Measurements from ENCODE around the gene DUSP7. TPM values are rescaled to one million over a fixed set of nuclear protein-coding genes. Genes with fewer than 3 reads are reported as not detected.
"Not testable (repeated sequence)": the region's sequence is repeated elsewhere in the genome, so short reads cannot be mapped to it uniquely, and the experiment has no call there.

The DUSP7 gene
- total RNA-seq, 1 donor from 2014 or later: 6.2 TPM

GRCh38 chr3:52049503-52049902 is 6.9 kb downstream of the DUSP7 start:
- no peak for DNase-seq (ENCODE audit: low read depth in 2 of 2)

DNA sequence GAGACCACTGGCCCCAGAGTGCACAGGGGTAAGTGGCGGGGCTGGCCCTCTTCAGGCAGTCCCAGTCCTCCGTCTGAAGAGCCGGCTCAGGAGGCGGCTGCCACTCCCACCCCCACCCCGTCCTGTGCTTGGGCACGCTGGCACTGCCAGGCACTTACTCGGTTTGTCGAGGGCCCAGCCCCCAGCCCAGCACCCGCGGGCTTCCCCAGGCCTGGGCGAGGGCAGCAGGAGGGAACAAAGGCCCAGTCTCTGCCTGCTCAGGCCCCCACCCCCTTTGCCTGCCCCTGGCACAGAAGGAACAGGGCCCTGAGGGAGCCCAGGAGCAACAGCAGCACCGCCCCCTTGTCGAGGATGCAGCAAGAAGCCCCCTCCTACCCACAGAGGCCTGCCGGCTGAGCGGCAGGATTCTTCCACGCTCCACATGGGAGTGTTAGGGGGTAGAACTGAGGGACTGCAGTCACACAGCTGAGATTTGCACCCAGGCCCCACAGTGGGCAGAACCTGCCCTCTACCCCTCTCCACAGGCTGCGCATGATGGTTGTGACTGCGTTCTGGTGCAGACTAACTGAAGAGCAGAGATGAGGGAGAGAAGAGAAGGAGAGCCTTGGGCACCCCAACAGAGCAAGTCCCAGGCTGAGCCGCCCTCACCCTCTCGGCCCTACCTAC is 8.9 kb downstream of the DUSP7 start:
- DNase-seq (ENCODE audit: low read depth in 2 of 2): peak in 1 of 2 donors; percentile 40

DNA sequence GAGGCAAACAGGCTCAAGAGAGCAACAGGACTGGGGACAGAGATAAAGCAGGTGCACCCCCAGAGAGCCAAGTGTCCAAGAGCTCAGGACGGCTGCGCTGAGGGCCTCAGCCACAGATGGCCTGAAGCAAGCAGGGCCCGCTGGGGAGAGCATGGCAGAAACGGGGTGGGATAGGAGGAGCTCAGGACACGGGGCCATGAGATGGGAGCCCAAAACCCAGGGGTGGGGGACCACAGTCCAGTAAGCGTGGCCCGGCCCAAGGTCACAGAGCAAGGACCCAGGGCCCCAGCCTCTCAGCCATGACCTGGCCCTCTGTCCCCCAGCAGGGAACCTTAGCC is 9.5 kb downstream of the DUSP7 start:
- no peak for DNase-seq (ENCODE audit: low read depth in 2 of 2)

GRCh38 chr3:52046186-52046901 is 10.0 kb downstream of the DUSP7 start:
- peak; percentile 59 to 97 for DNase-seq (ENCODE audit: low read depth in 2 of 2)

DNA sequence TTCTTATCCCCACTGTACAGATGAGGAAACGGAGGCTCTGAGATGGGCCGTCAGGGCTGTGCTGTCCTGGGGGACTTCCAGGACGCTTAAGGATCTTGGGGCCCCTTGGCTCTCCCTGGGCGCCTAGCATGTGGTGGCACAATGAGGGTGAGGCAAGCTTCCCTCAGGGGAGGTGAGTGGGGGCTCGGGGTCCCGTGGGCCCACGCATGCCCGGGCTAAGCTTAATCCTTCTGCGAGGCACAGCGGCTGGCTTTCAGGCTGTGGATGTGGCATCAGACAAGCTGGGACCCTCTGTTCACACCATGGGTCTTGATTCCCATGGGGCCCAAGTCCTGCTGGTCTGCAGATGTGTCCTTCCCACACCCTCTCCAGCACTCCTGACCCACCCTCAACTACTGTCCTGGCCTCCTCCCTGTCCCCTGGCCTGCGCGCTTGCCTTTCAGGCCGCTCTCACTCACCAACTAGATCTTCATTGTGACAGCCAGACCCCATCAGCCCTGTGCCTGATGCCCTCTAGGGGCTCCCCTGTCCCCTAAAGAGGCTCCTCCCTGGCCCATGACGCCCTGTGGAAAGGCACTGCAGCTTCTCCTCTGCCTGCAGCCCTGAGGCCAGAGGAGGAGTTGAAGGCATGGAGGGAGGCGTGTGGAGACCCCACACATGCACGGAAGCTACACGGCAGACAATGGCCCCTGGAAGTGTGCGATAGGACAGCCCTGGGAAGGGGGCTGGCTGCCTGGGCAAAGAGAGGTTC is 11.3 kb downstream of the DUSP7 start:
- DNase-seq (ENCODE audit: low read depth in 2 of 2): no peak

DNA sequence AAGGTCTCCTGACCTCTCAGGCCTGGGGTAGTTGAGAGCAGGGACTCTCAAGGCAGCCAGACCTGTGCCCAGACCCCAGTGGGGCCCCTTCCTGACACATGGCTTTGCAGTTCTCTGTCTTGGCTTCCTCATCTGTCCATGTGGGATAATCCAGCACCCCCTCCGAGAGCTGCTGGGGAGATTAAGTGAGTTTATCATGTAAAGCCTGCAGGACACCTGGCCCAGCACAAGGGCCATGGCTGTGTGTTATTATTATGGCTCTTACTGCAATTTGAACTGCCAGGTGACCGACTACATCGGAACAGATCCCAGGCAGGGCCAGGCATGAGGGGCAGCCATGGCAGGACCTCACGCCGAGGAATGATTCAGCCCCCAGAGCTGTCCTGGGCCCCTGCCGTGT is 12.6 kb downstream of the DUSP7 start:
- no peak for DNase-seq (ENCODE audit: low read depth in 2 of 2)

- DNase-seq (ENCODE audit: low read depth in 2 of 2): not testable (repeated sequence)
Measured at GRCh38 chr3:52043039-52043438, 13.3 kb downstream of the DUSP7 start.

- DNase-seq (ENCODE audit: low read depth in 2 of 2): no peak
Measured at GRCh38 chr3:52041118-52041731, 15.1 kb downstream of the DUSP7 start.

GRCh38 chr3:52040600-52040999 is 15.8 kb downstream of the DUSP7 start:
- no peak for DNase-seq (ENCODE audit: low read depth in 2 of 2)

- peak in 1 of 2 donors; percentile 55 for DNase-seq (ENCODE audit: low read depth in 2 of 2)
Measured at GRCh38 chr3:52039846-52040245, 16.5 kb downstream of the DUSP7 start.

DNA sequence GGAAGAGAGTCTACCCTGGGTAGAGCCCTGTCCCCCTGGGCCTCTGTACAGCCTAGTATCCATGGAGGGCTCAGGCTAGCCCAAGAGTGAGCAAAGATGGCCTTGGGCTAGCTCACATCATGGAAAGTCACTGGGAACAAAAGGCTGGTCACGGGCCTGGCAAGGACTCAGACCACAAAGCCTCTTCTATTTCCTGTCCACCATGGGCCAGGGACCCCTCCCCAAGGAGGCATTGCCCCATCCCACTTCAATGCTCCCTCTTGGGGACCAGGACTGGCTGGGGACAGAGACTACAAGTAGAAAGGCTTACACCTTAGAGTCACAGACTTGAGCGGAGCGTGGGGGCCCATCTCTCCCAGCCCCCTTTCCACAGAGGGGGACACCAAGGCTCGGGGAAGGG is 16.9 kb downstream of the DUSP7 start:
- no peak for DNase-seq (ENCODE audit: low read depth in 2 of 2)

DNA sequence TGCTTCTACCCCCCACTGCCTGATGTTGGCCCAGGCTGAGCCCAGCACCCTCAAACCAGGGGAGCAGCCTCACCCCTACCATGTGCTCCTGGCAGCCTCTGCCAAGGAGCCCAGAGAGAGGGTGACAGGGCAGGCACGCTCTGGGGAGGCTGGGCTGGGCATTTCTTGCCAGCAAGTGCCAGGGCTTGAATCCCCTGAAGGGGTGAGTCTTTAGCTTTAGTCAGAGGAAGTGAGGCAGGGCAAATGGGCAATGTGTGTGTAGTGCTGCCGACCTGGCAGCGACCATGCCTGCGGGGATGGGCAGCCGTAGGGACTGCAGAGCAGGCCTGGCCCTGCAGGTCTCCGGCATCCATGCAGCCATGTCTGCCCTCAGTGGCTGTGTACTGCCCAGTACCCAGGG is 18.1 kb downstream of the DUSP7 start:
- DNase-seq (ENCODE audit: low read depth in 2 of 2): no peak

DNA sequence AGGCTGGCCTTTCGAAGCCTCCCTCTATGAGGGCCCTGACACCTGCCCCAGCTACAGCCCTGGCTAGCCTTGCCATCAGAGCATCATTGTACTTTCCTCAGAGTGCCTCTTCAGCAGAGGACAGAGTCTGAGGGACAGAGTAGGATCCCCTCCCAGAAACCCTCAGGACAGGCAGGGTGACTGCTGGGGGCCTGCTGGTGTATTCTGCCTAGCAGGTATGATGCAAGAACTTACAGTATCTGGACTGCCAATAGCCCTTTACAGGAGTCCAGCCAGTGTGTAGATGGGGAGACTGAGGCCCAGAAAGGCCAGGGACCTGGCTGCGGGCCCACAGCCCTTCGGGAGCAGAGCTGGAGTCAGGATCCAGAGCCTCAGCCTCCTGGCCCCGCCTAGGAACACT is 19.1 kb downstream of the DUSP7 start:
- DNase-seq (ENCODE audit: low read depth in 2 of 2): no peak

DNA sequence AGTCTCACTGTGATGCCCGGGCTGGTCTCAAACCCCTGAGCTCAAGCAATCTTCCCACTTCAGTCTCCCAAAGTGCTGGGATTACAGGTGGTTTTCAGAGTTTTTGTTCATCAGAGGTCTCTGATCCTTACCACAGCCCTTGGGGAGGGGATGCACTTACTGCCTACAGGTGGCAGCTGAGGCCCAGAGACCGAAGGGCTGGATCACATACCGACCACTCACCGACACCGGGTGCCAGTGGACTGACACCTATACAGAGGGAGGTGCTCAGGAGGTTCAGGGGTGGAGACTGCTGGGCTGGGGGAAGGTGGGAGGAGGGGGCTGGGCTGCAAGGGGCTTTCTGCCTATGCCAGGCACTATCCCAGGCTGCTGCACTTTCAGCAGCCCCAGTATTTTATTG is 19.5 kb downstream of the DUSP7 start:
- DNase-seq (ENCODE audit: low read depth in 2 of 2): no peak

GRCh38 chr3:52036222-52036694 is 20.1 kb downstream of the DUSP7 start:
- DNase-seq (ENCODE audit: low read depth in 2 of 2): no peak

GRCh38 chr3:52034651-52035050 is 21.7 kb downstream of the DUSP7 start:
- no peak for DNase-seq (ENCODE audit: low read depth in 2 of 2)

GRCh38 chr3:52034212-52034611 is 22.2 kb downstream of the DUSP7 start:
- DNase-seq (ENCODE audit: low read depth in 2 of 2): no peak

DNA sequence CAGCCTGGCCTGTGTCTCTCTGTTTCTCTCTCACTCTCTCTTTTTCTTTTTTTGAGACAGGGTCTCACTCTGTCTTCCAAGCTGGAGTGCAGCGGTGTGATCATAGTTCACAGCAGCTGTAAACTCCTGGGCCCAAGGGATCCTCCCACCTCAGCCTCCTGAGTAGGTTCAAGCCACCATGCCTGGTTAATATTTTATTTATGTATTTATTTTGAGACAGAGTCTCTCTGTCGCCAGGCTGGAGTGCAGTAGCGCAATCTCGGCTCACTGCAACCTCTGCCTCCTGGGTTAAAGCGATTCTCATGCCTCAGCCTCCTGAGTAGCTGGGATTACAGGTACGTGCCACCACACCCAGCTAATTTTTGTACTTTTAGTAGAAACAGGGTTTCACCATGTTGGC is 22.6 kb downstream of the DUSP7 start:
- not testable (repeated sequence) for DNase-seq (ENCODE audit: low read depth in 2 of 2)

GRCh38 chr3:52032702-52033408 is 23.5 kb downstream of the DUSP7 start:
- DNase-seq (ENCODE audit: low read depth in 2 of 2): no peak

DNA sequence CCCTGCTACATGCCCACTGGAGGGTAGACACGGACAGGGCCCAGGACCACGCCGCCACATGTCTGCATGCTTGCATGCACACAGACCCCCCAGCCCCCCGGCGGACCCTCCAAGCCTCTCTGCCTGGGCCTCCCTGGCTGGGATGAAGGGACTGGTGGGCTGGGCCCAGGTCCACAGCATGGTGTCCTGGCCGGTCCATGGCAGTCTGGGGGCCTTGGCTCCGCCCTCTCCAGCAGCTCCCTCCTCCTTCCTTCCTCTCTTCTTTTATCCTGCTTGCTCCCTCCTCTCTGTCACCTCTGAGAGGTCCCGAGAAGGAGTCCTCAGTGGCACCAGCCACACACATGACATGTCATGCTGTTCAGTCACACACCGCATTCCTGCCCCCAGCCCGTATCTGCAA is 24.5 kb downstream of the DUSP7 start:
- no peak for DNase-seq (ENCODE audit: low read depth in 2 of 2)

- DNase-seq (ENCODE audit: low read depth in 2 of 2): no peak
Measured at GRCh38 chr3:52030714-52031310, 25.6 kb downstream of the DUSP7 start.

Data from lung microvascular endothelial cell (primary cell).